NK-92 (cell line): ENCODE results near the gene HAND1.
"Not testable (repeated sequence)": the region's sequence is repeated elsewhere in the genome, so short reads cannot be mapped to it uniquely, and the experiment has no call there.

ENCODE experiments used
- DNase-seq: peaks from one replicate; lab custom pipeline; 2025; ENCODE audit not compliant: unreplicated experiment; lab: John Stamatoyannopoulos, UW

The HAND1 gene

DNA sequence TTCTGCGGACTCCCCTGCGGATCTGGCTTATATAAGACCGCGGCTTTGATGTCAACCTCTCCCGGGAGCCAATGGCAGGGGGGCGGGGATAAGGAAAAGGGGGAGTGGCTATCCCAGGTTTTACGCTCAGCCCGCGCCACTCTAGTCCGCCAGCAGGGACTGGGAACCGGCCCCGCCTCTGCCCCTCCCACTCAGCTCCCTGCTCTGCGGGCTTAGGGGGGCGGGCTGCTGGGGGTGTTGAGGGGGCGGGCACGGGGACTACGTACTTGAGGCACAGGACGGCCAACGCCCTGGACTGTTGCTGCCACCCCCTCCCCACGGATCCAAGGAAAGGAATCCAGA, at the start of gene HAND1:
Gene HAND1 (minus strand): TSS at position 4 of the 342 bp plus-strand sequence. CDS start 219 bp downstream, outside the sequence.
- no peak for DNase-seq

DNA sequence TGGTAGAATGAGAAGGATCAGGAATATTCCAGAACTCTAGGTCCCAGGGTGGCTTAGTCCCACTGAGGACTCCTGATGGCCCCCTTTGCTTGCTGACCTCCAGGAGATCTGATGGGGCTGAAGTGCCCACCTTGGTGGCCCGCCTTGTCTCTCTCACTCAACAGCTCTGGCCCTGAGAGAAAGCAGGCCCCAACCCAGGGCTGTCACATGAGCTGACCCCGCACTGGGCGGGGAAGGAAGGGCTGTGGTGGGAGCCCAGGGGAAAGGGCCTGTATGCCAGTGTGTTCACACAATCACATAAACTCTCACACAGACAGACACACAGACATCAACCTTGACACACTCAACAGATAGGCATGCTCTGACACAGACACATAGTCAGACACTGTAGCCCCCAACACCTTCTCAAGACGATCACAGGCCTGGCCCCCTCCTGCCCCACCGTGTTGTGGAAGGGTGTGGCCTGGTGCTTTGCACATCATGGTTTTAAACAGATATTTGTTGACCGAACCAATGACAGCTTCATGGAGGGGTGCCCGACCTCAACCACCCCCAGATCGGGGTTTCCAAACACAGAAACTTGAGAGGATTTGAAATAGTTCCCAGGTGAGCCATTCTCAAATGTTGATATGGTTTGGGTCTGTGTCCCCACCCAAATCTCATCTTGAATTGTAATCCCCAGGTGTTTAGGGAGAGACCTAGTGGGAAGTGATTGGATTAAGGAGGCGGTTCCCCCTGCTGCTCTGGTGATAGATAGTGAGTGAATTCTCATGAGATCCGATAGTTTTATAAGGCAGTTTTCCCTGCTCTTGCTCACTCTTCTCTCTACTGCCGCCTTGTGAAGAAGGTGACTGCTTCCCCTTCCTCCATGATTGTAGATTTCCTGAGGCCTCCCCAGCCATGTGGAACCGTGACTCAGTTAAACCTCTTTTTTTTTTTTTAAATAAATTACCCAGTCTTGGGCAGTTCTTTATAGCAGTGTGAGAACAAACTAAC, 48.5 kb upstream of the HAND1 start:
- DNase-seq = no peak

DNA sequence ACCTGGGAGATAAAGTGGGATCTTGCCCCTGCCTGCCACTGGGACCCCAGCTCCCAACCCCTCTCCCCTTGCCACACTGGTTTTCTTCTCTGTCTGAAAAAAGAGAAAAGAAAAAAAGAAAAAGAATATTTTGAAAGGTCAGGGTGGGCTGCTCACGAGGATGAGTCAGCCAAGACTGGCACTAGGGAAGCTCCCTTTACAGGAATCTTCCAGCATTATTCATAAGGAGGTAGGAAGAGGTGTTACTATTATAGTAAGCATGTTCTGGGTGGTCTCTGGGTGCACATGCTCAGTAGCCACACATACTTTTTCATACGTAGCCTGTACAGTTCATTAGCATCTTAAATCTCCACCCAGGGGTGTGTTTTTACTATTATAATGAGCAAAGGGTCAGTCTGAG, 46.8 kb upstream of the HAND1 start:
- DNase-seq = no peak

DNA sequence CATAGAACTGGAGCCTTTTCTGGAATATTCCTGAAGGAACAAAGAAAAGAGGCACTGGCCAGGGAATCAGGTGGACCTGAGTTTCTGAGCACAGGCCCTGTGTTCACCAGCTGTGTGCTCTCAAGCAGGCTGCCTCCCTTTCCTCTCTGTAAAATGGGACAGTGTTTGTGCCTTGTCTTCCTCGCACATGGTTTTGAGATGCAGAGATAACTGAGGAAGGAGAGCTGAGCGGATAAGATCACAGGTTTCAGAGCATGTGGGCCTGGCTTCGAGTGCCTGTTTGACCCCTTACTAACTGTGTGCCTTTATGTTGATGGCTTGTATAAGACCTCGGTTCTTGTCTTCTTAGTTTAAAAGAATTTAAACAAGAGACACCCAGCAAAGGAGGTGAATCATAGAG, 46.2 kb upstream of the HAND1 start:
- DNase-seq = no peak

DNA sequence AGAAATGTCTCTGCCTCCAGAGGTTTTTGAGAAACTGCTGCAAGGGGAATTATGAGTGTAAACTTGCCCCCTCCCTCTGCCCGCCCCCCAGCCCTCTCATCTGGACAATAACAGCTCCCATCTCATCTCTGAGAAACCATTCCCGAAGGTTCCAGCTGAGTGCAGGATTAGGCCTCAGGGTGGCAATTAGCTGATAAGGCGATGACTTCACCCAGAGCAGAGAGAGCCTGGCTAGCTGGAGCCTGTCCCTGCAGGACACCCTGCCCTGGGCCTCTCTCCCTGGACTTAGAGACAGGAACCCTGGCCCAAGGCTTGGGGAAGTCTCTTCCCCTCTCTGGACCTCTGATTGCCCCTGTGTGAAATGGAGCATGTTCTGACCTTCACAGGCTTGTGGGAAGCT, 45.7 kb upstream of the HAND1 start:
- DNase-seq = no peak

DNA sequence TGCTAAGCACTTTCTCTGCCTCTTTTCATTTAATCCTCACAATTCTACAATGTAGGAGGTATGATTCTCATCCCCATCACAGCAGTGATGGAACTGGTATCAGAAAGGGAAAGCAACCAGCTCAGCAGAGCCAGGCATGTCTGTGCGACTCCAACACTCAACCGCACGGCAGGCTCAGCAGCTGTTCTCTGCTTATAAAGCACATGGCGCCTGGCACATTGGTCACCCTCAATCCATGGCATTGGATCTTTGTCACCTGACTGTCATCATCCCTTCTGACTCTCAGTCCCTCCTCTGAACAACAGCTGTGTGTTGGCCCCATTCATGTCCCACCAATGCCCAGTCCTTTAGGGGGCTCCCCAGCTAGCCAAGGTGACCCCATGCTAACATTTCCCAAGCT, 45.1 kb upstream of the HAND1 start:
- no peak for DNase-seq

DNA sequence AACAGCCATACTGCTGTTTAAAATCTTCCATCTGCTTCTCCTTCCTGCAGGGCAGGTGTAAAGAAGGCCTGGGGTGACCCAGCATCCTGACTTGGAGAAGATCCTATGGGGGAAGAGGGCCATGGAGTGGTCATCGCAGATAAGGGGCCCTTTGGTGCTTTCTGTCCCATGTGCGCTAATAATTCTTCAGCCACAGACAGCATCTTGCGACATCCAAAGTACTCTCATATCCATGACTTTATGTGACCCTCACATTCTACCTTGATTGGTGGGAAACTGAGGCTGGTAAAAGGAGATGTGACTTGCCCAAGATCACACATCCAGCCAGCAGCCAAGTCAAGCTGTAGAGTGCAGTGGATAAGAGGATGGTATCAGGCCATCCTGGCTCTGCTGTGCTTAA, 44.3 kb upstream of the HAND1 start:
- DNase-seq = no peak

DNA sequence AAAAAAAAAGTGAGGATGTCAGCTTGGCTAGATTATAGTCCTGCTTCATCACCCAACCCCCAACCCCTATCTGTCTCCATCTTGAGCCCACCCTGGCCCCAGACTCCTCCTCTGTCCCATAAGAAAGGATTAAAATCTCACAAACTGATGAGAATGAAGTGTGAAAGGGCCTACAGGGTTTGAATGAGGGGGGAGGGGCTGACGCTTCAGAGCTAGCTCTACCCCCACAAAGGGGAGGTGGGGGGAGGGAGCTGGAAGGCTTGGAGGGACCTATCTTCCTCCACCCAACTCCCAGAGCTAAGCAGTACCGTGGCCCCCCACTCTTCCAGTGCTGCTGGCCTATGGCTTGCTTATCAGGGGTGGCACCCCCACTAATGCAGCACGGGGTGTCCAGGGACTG, 43.7 kb upstream of the HAND1 start:
- no peak for DNase-seq

DNA sequence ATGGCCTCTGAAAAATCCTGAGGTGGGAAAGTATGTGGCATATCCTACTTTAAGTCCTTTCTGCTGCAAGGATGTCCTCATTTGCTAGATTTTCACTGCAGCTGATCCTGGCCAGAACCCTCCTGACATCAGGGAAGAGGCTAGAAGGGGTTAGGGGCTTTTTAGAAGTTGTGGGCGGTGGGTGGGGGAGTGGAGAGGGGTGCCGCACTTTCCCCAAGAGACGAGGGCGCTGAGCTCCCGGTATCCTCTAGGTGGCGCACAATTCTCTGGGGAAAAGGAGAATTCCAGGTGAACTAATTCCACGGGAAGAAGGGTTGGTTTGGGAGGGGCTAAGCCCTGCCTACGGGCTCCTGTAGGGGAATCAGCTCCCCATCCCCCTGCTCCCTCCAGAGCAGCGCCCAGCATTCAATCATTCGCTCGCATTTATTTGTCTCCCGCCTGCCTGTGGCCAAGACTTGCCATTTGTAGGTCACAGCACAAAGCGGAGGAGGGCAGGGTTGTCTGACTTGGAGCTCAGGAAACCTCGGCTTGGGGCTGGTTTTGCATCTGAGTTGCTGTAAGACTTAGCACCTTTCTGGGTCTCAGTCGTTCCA, 42.9 kb upstream of the HAND1 start:
- DNase-seq = no peak

DNA sequence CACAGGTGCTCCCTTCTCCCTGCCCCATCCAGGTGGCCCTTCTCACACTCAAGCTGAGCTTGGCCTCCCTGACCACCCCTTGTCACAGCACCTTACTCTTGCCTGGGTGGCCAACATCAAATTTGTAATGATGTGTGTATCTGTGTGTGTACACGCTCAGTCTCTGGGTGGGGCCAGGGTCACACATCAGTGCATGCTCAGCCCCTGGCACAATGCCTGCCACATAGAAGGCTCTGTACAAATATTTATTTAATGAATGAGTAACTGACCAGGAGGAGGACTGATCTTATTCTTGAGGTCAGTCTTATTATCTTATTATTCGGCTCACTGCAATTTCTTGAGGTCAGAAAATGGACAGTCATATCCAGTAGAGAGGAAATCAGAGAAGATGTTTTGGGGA, 41.3 kb upstream of the HAND1 start:
- no peak for DNase-seq

DNA sequence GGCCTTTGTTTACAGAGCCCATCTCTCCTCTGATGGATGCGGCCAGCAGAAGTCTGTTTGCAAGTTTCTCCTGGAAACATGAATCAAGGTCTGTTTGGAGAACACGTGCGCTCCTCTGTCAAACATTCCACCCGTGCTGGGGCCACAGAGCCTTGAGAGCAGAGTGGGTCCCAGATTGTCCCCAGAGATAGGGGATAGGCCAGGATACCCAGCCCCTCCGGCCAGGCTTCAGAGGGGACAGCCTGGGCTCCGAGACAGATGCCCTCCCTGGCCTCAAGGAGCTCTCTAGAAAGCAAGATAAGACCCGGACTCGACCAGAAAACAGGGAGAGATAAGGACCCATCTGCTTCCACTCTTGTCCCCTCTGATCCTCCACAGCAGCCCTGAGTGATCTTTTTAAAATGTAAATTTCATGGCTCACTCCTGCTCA, 40.4 kb upstream of the HAND1 start:
- DNase-seq = no peak

DNA sequence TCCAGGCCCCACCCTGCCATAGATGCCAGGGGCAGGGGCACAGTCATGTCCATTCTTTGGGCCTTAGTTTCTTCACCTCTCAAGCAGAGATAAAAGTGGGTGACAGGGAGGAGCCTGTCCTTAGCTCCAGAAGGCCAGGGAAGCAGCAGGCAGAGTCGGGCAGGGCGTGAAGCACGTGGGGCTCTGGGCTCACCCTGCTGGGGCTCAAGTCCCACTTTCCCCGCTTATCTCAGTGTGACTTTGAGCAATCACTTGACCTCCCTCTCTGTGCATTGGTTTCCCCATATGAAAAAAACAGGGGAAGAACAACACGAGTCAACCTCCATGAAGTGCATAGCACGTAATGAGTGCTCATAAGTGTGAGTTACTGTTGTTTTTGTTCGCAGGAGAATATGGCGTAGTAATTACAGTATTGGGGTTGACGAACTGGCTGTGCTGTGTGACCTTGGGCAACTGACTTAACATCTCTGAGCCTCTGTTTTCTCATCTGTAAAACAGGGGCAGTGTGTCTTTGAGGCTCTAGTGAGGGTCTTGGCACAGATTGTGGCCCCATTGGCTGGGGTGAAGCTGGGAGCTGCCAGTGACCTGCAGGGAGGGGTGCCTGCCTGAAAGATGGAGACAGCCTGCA, 39.9 kb upstream of the HAND1 start:
- DNase-seq = no peak

DNA sequence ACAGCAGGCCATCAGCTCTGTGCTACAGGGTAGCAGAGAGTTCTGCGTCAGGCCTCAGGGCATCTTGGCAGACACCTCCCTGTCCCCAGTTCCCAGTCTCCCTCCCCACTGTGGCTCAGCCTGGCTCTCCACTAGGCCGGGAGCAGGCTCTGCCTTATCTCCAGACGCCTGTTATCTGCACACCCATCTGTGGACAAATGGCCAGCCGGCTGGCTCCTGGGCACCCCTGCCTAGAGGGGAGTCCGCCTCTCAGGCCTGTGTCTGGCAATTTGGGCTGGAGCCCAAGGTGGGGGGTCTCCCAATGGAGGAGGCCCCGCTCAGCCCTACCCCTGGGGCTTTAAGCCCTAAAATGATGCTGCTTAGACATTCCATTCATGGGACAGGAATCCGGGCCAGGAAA, 39.2 kb upstream of the HAND1 start:
- DNase-seq = no peak

DNA sequence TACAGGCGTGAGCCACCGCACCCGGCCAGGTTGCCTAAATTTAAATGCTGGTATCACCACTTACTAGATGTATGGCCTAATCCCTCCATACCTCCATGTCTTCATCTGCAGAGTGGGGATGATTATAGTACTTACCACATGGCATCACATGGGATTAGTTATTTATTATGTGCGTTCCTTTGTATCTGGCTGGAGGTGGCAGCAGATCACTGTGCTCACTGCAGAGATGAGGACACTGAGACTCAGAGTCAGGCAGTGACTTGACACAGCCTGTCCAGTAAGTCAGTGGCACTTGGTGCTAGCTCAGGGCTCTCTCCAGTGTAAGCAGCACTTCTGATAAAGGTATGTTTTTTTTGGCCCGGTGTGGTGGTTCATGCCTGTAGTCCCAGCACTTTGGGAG, 38.4 kb upstream of the HAND1 start:
- no peak for DNase-seq

DNA sequence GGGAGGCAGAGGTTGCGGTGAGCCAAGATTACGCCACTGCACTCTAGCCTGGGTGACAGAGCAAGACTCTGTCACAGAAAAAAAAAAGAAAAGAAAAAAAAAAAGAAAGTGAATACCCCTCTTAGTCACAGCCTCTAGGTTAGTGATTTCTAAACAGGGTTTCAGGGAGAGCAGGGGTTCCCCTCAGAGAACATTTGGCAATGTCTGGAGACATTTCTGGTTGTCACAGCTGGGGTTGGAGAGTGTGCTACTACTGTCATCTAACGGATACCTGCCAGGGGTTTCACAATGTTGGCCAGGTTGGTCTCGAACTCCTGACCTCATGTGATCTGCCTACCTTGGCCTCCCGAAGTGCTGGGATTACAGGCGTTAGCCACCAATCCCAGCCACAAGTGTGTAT, 37.5 kb upstream of the HAND1 start:
- not testable (repeated sequence) for DNase-seq

DNA sequence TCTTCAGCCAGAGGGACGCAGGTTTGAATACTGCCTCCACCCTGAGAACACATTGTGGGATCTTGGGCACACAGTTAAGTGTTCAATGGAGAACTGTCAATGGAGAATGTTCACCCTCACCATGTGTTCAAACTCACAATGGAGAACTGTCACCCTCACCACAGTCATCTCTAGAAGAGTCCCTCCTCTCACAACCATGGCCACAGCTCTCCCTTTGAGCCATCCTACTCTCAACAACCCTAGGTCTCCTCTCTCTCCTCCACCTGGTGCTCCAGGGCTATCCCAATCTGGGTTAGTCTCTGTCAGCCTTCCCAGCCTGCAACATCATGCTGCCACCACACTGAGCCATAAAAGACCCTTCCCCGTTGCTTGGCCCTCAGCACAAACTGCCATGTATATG, 36.3 kb upstream of the HAND1 start:
- DNase-seq = no peak

DNA sequence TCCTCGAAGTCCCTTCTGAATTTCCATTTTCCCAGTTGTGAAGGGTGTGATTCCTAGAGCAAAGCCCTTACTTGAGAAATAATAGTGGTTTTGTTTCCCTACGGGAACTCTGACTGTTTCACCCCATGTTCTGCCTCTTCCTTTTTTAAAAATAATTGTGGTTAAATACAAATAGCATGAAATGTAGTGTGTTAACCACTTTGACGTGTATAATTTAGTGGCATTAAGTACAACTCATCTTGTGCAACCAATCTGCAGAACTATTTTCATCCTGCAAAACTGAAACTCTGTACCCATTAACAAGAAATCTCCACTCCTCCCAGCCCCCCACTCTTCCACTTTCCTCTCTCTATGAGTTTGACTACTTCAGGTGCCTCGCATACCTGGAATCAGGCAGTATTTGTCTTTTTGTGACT, 35.6 kb upstream of the HAND1 start:
- DNase-seq = no peak

DNA sequence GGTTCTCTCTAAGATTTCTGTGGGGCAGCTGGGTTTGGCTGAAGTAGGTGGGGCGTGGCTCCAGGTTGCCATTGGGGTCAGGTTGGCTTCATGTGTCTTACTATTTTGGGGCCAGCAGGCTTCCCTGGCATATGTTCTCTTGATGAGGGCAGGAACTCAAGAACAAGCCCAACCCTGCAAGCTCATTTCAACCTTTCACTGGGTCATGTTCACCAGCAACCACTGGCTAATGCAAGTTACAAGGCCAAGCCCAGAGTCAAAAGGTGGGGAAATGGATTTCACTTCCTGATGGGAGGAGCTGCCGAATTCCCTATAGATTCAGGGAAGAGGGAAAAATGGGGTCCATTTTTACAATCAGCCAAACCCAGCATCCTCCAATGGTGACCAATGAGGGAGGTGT, 34.0 kb upstream of the HAND1 start:
- no peak for DNase-seq

DNA sequence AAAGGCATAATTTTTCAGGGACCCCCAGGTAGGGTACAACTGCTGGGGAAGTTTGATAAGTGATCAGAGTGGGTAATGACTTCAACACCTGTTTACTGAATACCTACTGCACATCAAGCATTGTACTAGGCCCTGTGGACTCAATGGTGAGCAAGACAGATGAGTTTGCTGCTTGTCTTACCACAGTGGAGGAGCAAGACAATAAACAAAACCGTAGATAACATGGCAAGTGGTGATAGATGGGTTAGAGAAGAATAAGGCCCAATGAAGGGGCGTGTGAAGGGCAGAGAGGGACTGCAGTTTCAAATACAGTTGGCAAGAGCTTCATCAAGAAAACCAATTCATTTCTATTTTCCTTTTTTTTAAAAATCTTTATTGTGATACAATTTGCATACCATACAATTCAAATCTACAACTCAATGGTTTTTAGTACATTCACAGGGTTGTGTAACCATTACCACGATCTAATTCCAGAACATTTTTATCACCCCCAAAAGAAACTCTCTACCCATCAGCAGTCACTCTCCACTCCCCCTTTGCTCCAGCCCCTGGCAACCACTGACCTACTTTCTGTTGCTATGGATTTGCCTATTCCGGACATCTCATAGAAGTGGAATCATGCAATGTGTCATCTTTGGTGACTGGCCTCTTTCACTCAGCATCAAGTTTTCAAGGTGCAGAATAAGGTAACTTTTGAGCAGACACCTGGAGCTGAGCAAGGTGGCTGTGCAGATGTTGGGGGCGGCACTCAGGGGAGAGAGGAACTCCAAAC, 31.9 kb upstream of the HAND1 start:
- DNase-seq = no peak

DNA sequence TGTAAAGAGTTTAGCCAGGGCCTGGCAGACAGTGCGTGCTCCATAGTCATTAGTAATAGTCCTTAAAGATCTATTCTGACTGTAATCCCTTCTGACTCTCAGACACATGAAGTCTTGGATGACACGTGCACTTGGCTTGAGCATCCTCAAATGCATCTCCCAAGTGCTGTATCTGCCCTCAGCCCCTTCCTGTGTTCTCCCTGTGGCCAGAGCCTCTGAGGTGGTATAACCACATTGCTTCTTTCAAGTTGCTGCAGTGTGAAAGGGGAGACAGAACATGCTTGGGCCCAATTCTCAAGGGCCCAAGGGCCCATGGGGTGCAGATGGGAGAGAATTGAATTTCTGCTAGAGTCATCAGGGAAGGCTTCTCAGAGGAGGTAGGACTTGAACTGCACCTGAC, 30.1 kb upstream of the HAND1 start:
- no peak for DNase-seq

DNA sequence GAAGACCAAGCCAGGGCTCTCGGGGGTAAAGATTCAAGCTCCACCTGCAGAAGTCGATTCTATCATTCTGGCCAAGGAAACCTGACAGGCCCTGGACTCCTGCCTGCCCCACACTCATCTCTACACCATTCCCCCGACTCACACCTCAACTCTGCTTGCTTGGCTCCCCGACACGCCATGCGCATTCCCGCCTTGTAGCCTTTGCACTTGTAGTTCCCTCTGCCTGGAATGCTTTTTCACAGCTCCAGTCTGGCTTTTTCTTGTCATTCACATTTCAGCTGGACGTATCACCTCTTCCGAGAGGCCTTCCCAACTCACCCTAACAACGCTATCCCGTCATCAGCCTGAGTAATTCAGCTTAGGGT, 28.7 kb upstream of the HAND1 start:
- DNase-seq = no peak
